ENCODE measurements around the gene HAVCR1. TPM values are rescaled to one million over a fixed set of nuclear protein-coding genes. Genes with fewer than 3 reads are reported as not detected.

HAVCR1 gene
- not detected in 2 replicates for total RNA-seq

GRCh38 chr5:157059093-157059539 lies at the start of gene HAVCR1:
HAVCR1 (minus strand) TSS chr5:157059116; CDS start chr5:157057943, 1,173 bp downstream.

Other genes with a start within 250 kb of the HAVCR1 start
- gene PPP1R2B, start 208.8 kb downstream of the HAVCR1 start, total RNA-seq, result under 0.01 TPM in 1 of 2 replicates, not detected in the other
- not detected in 2 replicates for gene TIMD4, start 95.9 kb downstream of the HAVCR1 start, total RNA-seq
- gene HAVCR2, start 49.9 kb upstream of the HAVCR1 start, total RNA-seq, result 0.39 and 0.88 TPM in 2 replicates
- 8.1 and 8.7 TPM in 2 replicates for gene MED7, start 83.7 kb upstream of the HAVCR1 start, total RNA-seq
- not detected in 2 replicates for gene GARIN3, start 107.1 kb upstream of the HAVCR1 start, total RNA-seq
- gene ITK, start 121.7 kb upstream of the HAVCR1 start, total RNA-seq, result not detected in 2 replicates
- 9.4 and 17.1 TPM in 2 replicates for gene CYFIP2, start 207.0 kb upstream of the HAVCR1 start, total RNA-seq